Panc1 (cell line): ENCODE data around the gene FGG. TPM values are rescaled to one million over a fixed set of nuclear protein-coding genes. Genes with fewer than 3 reads are reported as not detected.

Experiments used
- ATAC-seq: fragments of 200-7000 bp; cut with Tn5 transposase; 2 replicates; pipeline ENCODE4 v1.9.1; 2020; ENCODE audit warnings: mild to moderate bottlenecking, moderate library complexity
- BruUV-seq: library from RNA; stranded (reverse); fragments of 400-500 nt; replicated peaks from 2 replicates; lab custom pipeline; 2021; lab: Mats Ljungman, UMichigan
- CTCF ChIA-PET: fragments of 300-600 bp; sonication (Branson Sonifier 250); formaldehyde crosslinking; loops from one replicate; lab custom pipeline; 2022; ENCODE audit warnings: antibody characterized with exemption; lab: Charles Lee
- POLR2A ChIA-PET: fragments of 300-600 bp; sonication (Branson Sonifier 250); formaldehyde crosslinking; loops from one replicate; lab custom pipeline; 2022; ENCODE audit warnings: antibody characterized with exemption; lab: Charles Lee
- DNase-seq: peaks from one replicate; pipeline ENCODE4 v3.0.0-alpha.2; 2010; ENCODE audit warnings: low read depth, low spot score
- H3K27ac ChIP-seq: 2 replicates; pipeline ENCODE4 v1.5.1; 2011; ENCODE audit warnings: mild to moderate bottlenecking, low read length, inconsistent platforms
- H3K27me3 ChIP-seq: fragments of 200-500 bp; sonication (Bioruptor generic); 2 replicates; pipeline ENCODE4 v1.6.0; 2014; ENCODE audit warnings: low read length, inconsistent platforms; ENCODE audit not compliant: control insufficient read depth, insufficient read depth
- H3K36me3 ChIP-seq: fragments of 200-500 bp; sonication (Bioruptor generic); 2 replicates; pipeline ENCODE4 v1.5.1; 2014; ENCODE audit warnings: inconsistent platforms, mild to moderate bottlenecking, low read length, moderate library complexity; ENCODE audit not compliant: control insufficient read depth, insufficient read depth
- H3K4me1 ChIP-seq: 2 replicates; pipeline ENCODE4 v1.5.1; 2011; ENCODE audit warnings: inconsistent platforms, mild to moderate bottlenecking, low read length, moderate library complexity; ENCODE audit not compliant: control insufficient read depth, insufficient read depth
- H3K4me3 ChIP-seq, 2 experiments: 2 replicates each; pipeline ENCODE4 v1.5.1; 2011 to 2012; ENCODE audit warnings: low read depth in 2 of 2, low read length in 2 of 2, mild to moderate bottlenecking in 2 of 2, inconsistent platforms in 1 of 2, moderate library complexity in 1 of 2
- H3K9me3 ChIP-seq: fragments of 200-500 bp; sonication (Bioruptor generic); 2 replicates; pipeline ENCODE4 v1.5.1; 2014; ENCODE audit warnings: low read depth, mild to moderate bottlenecking, inconsistent platforms, low read length, moderate library complexity; ENCODE audit not compliant: control insufficient read depth, insufficient read depth
- POLR2AphosphoS5 ChIP-seq: IDR thresholded peaks from 2 replicates; pipeline ENCODE4 v1.6.1; 2012; ENCODE audit warnings: mild to moderate bottlenecking, low read depth, low read length, moderate library complexity
- SIN3A ChIP-seq: IDR thresholded peaks from 2 replicates; pipeline ENCODE4 v1.6.1; 2012; ENCODE audit warnings: low read depth, mild to moderate bottlenecking, low read length, moderate library complexity, borderline replicate concordance; ENCODE audit not compliant: insufficient read depth
- TCF7L2 ChIP-seq: IDR thresholded peaks from 2 replicates; pipeline ENCODE4 v1.6.1; 2011; ENCODE audit warnings: mild to moderate bottlenecking, low read depth, low read length, inconsistent platforms
- in situ Hi-C: cut with HindIII; loops from 2 replicates; pipeline ENCODE4 v1.10.0; 2016; ENCODE audit warnings: low sequenced_read_pairs, low pct_unique_long_range_greater_than_20kb
- intact Hi-C: fragments of 100-400 bp; cut with micrococcal nuclease; formaldehyde crosslinking; loops from one replicate; pipeline ENCODE4 v1.10.0; 2022; ENCODE audit not compliant: unreplicated experiment
- total RNA-seq: library from RNA; stranded (reverse); gene quantifications from one replicate; pipeline ENCODE4 v1.2.1, GENCODE V29; 2021; ENCODE audit not compliant: unreplicated experiment
- TF ChIP-seq, protein P1 (sequence below): fragments of 450-650 bp; IDR thresholded peaks from 2 replicates; pipeline ENCODE4 v1.5.1; 2017; ENCODE audit warnings: mild to moderate bottlenecking
- TF ChIP-seq, protein P2 (sequence below), 2 experiments: IDR thresholded peaks; 2 replicates each; pipeline ENCODE4 v1.6.1; 2011 to 2012; ENCODE audit warnings: low read depth in 2 of 2, control low read depth in 1 of 2, low read length in 1 of 2, mild to moderate bottlenecking in 1 of 2, moderate library complexity in 1 of 2; ENCODE audit not compliant: insufficient read depth in 1 of 2

Gene FGG
- total RNA-seq, 1 experiment from 2014 or later = 1.8 TPM

DNA sequence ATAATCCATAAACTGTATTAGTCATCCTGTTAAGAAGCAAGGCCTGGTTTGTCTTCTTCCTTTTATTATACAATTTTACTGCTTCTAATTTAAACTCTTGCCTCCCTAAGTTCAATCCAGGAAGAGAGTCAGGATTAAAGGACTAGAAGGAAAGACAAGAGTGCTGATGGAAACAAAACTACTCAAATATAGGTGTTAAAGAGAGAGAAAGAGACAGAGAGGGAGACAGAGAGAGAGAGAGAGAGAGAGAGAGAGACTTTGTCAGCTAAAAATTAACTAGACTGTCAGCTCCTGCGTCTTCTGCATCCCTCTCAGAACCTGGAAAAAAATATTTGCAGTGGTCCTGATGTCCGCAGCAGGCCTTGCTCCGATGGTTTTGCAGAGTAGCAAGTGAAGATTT lies 13.5 kb upstream of the FGG start:
- H3K36me3 ChIP-seq = no peaks in the 10 kb centered on the region
- no peaks in the 10 kb centered on the region for H3K4me1 ChIP-seq
- in situ Hi-C loops = no loop called here
- no peak overlapping the region for H3K4me3 ChIP-seq
- ChIA-PET CTCF (no interaction called here), POLR2A (no interaction called here)
- H3K9me3 ChIP-seq = no peaks in the 10 kb centered on the region
- BruUV-seq = no TSS peak
- H3K27me3 ChIP-seq = no peaks in the 10 kb centered on the region; the same call in 1 of the 2 replicates
- ATAC-seq (no peak), DNase-seq (no peak)
- TF ChIP-seq SIN3A = no peak
- TF ChIP-seq, protein P1, sequence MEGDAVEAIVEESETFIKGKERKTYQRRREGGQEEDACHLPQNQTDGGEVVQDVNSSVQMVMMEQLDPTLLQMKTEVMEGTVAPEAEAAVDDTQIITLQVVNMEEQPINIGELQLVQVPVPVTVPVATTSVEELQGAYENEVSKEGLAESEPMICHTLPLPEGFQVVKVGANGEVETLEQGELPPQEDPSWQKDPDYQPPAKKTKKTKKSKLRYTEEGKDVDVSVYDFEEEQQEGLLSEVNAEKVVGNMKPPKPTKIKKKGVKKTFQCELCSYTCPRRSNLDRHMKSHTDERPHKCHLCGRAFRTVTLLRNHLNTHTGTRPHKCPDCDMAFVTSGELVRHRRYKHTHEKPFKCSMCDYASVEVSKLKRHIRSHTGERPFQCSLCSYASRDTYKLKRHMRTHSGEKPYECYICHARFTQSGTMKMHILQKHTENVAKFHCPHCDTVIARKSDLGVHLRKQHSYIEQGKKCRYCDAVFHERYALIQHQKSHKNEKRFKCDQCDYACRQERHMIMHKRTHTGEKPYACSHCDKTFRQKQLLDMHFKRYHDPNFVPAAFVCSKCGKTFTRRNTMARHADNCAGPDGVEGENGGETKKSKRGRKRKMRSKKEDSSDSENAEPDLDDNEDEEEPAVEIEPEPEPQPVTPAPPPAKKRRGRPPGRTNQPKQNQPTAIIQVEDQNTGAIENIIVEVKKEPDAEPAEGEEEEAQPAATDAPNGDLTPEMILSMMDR = no peak
- TF ChIP-seq POLR2AphosphoS5 = no peak
- TF ChIP-seq TCF7L2 = no peak
- intact Hi-C loops = no loop called here
- no peak overlapping the region for H3K27ac ChIP-seq

DNA sequence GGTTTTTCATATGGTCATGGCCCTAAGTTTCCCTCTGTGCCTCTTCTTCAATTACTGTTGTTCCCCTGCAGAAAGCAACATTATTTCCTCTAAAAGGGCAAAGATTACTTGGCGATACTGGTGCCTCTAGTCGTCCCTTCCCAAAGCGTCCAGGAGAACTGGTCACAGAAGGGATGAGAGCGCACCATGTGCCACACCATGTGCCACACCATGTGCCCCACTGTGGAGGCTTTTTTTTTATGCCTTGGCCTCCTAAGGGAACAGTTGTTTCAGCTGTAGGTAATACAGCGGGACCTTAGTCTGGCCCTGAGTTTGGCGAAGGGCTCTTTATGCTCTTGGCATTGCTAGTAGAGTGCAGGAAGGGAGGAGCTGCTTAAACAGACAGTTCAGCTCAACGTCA lies 11.5 kb upstream of the FGG start:
- no peak overlapping the region for H3K4me3 ChIP-seq
- no peaks in the 10 kb centered on the region; the same call in 1 of the 2 replicates for H3K27me3 ChIP-seq
- ChIA-PET CTCF (no interaction called here), POLR2A (no interaction called here)
- no peaks in the 10 kb centered on the region for H3K9me3 ChIP-seq
- H3K27ac ChIP-seq = no peak overlapping the region
- in situ Hi-C loops = no loop called here
- H3K36me3 ChIP-seq = no peaks in the 10 kb centered on the region
- no peaks in the 10 kb centered on the region for H3K4me1 ChIP-seq
- TF ChIP-seq, protein P1 = no peak
- TF ChIP-seq POLR2AphosphoS5 = no peak
- TF ChIP-seq SIN3A = no peak
- TF ChIP-seq, protein P2, sequence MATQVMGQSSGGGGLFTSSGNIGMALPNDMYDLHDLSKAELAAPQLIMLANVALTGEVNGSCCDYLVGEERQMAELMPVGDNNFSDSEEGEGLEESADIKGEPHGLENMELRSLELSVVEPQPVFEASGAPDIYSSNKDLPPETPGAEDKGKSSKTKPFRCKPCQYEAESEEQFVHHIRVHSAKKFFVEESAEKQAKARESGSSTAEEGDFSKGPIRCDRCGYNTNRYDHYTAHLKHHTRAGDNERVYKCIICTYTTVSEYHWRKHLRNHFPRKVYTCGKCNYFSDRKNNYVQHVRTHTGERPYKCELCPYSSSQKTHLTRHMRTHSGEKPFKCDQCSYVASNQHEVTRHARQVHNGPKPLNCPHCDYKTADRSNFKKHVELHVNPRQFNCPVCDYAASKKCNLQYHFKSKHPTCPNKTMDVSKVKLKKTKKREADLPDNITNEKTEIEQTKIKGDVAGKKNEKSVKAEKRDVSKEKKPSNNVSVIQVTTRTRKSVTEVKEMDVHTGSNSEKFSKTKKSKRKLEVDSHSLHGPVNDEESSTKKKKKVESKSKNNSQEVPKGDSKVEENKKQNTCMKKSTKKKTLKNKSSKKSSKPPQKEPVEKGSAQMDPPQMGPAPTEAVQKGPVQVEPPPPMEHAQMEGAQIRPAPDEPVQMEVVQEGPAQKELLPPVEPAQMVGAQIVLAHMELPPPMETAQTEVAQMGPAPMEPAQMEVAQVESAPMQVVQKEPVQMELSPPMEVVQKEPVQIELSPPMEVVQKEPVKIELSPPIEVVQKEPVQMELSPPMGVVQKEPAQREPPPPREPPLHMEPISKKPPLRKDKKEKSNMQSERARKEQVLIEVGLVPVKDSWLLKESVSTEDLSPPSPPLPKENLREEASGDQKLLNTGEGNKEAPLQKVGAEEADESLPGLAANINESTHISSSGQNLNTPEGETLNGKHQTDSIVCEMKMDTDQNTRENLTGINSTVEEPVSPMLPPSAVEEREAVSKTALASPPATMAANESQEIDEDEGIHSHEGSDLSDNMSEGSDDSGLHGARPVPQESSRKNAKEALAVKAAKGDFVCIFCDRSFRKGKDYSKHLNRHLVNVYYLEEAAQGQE (IDR thresholded peaks at IDR 0.05; ENCODE audit: insufficient read depth in 1 of 2, low read depth in 2 of 2, low read length in 1 of 2) = no peak
- no peak for TF ChIP-seq TCF7L2
- BruUV-seq = no TSS peak
- intact Hi-C loops = no loop called here
- DNase-seq = no peak
- ATAC-seq = no peak
